HepG2 (cell line): ENCODE data around the gene CNOT6. TPM values are rescaled to one million over a fixed set of nuclear protein-coding genes. Genes with fewer than 3 reads are reported as not detected.

Experiments
- ARID3A ChIP-seq: IDR thresholded peaks from 2 replicates; pipeline ENCODE4 v1.6.1; 2012; ENCODE audit warnings: low read depth, low read length, improper control_type of control experiment
- BHLHE40 ChIP-seq: IDR thresholded peaks from 2 replicates; pipeline ENCODE4 v1.6.1; 2011; ENCODE audit warnings: low read length, improper control_type of control experiment
- CREB3 ChIP-seq: sonication (generic); formaldehyde crosslinking; IDR thresholded peaks from 2 replicates; pipeline ENCODE4 v1.5.0; 2020; ENCODE audit warnings: missing genetic modification reagents
- FOXA1 ChIP-seq, 2 experiments: fragments of 450-650 bp in 1 of 2; sonication (generic) in 1 of 2; formaldehyde crosslinking in 1 of 2; IDR thresholded peaks; 2 replicates each; pipeline versions ENCODE4 v1.4.0 to v1.6.1; 2016 to 2020; ENCODE audit warnings: missing genetic modification reagents in 1 of 2
- GATA4 ChIP-seq: sonication (generic); IDR thresholded peaks from 2 replicates; pipeline ENCODE4 v1.6.1; 2016; ENCODE audit warnings: antibody characterized with exemption, low read depth, borderline replicate concordance
- HES4 ChIP-seq: sonication (generic); formaldehyde crosslinking; IDR thresholded peaks from 2 replicates; pipeline ENCODE4 v1.9.0; 2021; ENCODE audit warnings: mild to moderate bottlenecking, missing genetic modification reagents, borderline replicate concordance
- HNRNPLL ChIP-seq: fragments of 200-400 bp; formaldehyde crosslinking; IDR thresholded peaks from 2 replicates; pipeline ENCODE4 v1.6.1; 2017; ENCODE audit warnings: mild to moderate bottlenecking, low read depth, low read length; ENCODE audit not compliant: poor library complexity, severe bottlenecking
- MXD4 ChIP-seq: IDR thresholded peaks from 2 replicates; pipeline ENCODE4 v1.6.1; 2016; ENCODE audit warnings: mild to moderate bottlenecking, missing biosample characterization, missing genetic modification reagents
- NCOA5 ChIP-seq: sonication (generic); formaldehyde crosslinking; IDR thresholded peaks from 2 replicates; pipeline ENCODE4 v1.4.0; 2020; ENCODE audit warnings: missing genetic modification reagents
- POLR2A ChIP-seq, 2 experiments: IDR thresholded peaks; 2 replicates each; pipeline ENCODE4 v1.6.1; 2011; ENCODE audit warnings: low read depth in 2 of 2, low read length in 2 of 2, mild to moderate bottlenecking in 1 of 2, moderate library complexity in 1 of 2; ENCODE audit not compliant: insufficient read depth in 1 of 2
- PRDM10 ChIP-seq: sonication (generic); formaldehyde crosslinking; IDR thresholded peaks from 2 replicates; pipeline ENCODE4 v1.4.0; 2020; ENCODE audit warnings: low read depth, missing genetic modification reagents
- REL ChIP-seq: sonication (generic); formaldehyde crosslinking; conservative IDR thresholded peaks from 2 replicates; pipeline ENCODE4 v1.8.0; 2022; ENCODE audit warnings: mild to moderate bottlenecking, missing genetic modification reagents, moderate library complexity
- THAP11 ChIP-seq: IDR thresholded peaks from 2 replicates; pipeline ENCODE4 v1.6.1; 2016; ENCODE audit warnings: missing biosample characterization, missing genetic modification reagents
- YEATS2 ChIP-seq: sonication (generic); formaldehyde crosslinking; IDR thresholded peaks from 2 replicates; pipeline ENCODE4 v1.4.0; 2020; ENCODE audit warnings: missing genetic modification reagents, borderline replicate concordance
- ZBTB38 ChIP-seq: sonication (generic); formaldehyde crosslinking; IDR thresholded peaks from 2 replicates; pipeline ENCODE4 v1.5.1; 2020; ENCODE audit warnings: mild to moderate bottlenecking, missing genetic modification reagents
- ZC3H13 ChIP-seq: sonication (generic); formaldehyde crosslinking; IDR thresholded peaks from 2 replicates; pipeline ENCODE4 v1.8.1; 2023; ENCODE audit warnings: mild to moderate bottlenecking, missing genetic modification reagents, moderate library complexity
- ZGPAT ChIP-seq: IDR thresholded peaks from 2 replicates; pipeline ENCODE4 v1.6.1; 2016; ENCODE audit warnings: mild to moderate bottlenecking
- ZMAT3 ChIP-seq: sonication (generic); formaldehyde crosslinking; conservative IDR thresholded peaks from 2 replicates; pipeline ENCODE4 v1.7.0; 2021; ENCODE audit warnings: missing genetic modification reagents
- ZNF431 ChIP-seq: sonication (generic); formaldehyde crosslinking; IDR thresholded peaks from 2 replicates; pipeline ENCODE4 v1.9.0; 2022; ENCODE audit warnings: missing genetic modification reagents, low read depth, mild to moderate bottlenecking, borderline replicate concordance
- ZNF557 ChIP-seq: sonication (generic); formaldehyde crosslinking; IDR thresholded peaks from 2 replicates; pipeline ENCODE4 v1.4.0; 2020; ENCODE audit warnings: missing genetic modification reagents
- ZNF883 ChIP-seq: sonication (generic); formaldehyde crosslinking; IDR thresholded peaks from 2 replicates; pipeline ENCODE4 v1.5.1; 2020; ENCODE audit warnings: mild to moderate bottlenecking, missing genetic modification reagents; ENCODE audit errors: not compliant biosample characterization
- polyA plus RNA-seq, 8 experiments: library from polyadenylated mRNA; depleted of rRNA in 3 of 8; stranded (reverse) in 7 of 8; unstranded in 1 of 8; fragments of >200 nt; fragmentation: Illumina TruSeq in 4 of 8; extraction: Trizol in 4 of 8; gene quantifications; 2 replicates each; pipeline versions ENCODE4 v1.2.1 to v1.2.3, GENCODE V29; 2011 to 2016; ENCODE audit warnings: low read depth in 4 of 8, missing spikeins in 1 of 8, mixed read lengths in 1 of 8; ENCODE audit not compliant: insufficient read depth in 1 of 8
- total RNA-seq, 5 experiments: library from RNA; depleted of rRNA; stranded (reverse); fragments of >200 nt; fragmentation: Illumina TruSeq; extraction: Trizol; gene quantifications; 2 replicates each; pipeline ENCODE4 v1.2.3, GENCODE V29; 2016; ENCODE audit warnings: low read depth in 1 of 5

The CNOT6 gene
- total and polyA plus RNA-seq, 2 of the 13 experiments (the other 11 are each of a cell fraction or from before 2014, with no cell fraction given), result 8.8 to 9.1 TPM

GRCh38 chr5:180494060-180494509 lies at the start of gene CNOT6 (continued):
- TF ChIP-seq ZGPAT, result peak; percentile 76
- no peak for TF ChIP-seq HES4 (CRISPR knock-in tag)
- peak; percentile 30 for TF ChIP-seq HNRNPLL
- TF ChIP-seq PRDM10 (CRISPR knock-in tag), result peak; percentile 99
- no peak for TF ChIP-seq NCOA5
- peak; percentile 68; the same call in 1 of the 2 replicates for TF ChIP-seq ZMAT3 (CRISPR knock-in tag)
- peak; percentile 34; the same call in 1 of the 2 replicates for TF ChIP-seq ZBTB38
- peak; percentile 48; the same call in 1 of the 2 replicates for TF ChIP-seq ZNF431 (CRISPR knock-in tag)
- peak; percentile 16; the same call in 1 of the 2 replicates for TF ChIP-seq ARID3A
- peak; percentile 63 for TF ChIP-seq ZC3H13
- peak; percentile 26 to 76; a peak in 2 of 4 replicates for TF ChIP-seq POLR2A (IDR thresholded peaks at IDR 0.05; ENCODE audit: insufficient read depth in 1 of 2, low read depth in 2 of 2, low read length in 2 of 2)
- 0 out of 2 replicates have a peak, but pooled peaks have one; percentile 47 for TF ChIP-seq ZNF557 (CRISPR knock-in tag)
- peak; percentile 22; the same call in 1 of the 2 replicates for TF ChIP-seq GATA4
- no peak for TF ChIP-seq FOXA1 (IDR thresholded peaks at IDR 0.05)
- peak; percentile 83 for TF ChIP-seq FOXA1 (CRISPR knock-in tag; IDR thresholded peaks at IDR 0.05)
- no peak for TF ChIP-seq CREB3 (CRISPR knock-in tag)
- peak; percentile 32 for TF ChIP-seq ZNF883 (CRISPR knock-in tag)
- peak; percentile 55; the same call in 1 of the 2 replicates for TF ChIP-seq YEATS2 (CRISPR knock-in tag)
- peak; percentile 36; the same call in 1 of the 2 replicates for TF ChIP-seq REL
- peak; percentile 81 for TF ChIP-seq MXD4 (CRISPR knock-in tag)
- peak; percentile 90 for TF ChIP-seq THAP11 (CRISPR knock-in tag)
- peak; percentile 99 for TF ChIP-seq BHLHE40
